Spleen (tissue), 11 donors: ENCODE data around the gene PKD2L2. TPM values are rescaled to one million over a fixed set of nuclear protein-coding genes. Genes with fewer than 3 reads are reported as not detected.
"Not testable (repeated sequence)": the region's sequence is repeated elsewhere in the genome, so short reads cannot be mapped to it uniquely, and the experiment has no call there.

Experiments
- DNase-seq: peaks from one replicate; pipeline ENCODE4 v3.0.0-alpha.2; 2020
- H3K27ac ChIP-seq, 8 donors: fragments of 200-600 bp; sonication (generic) in 7 of 8; 1 replicate in 4 of 8; 2 replicates in 4 of 8; pipeline versions ENCODE4 v1.5.0 to v1.8.0; 2016 to 2021; ENCODE audit warnings: inconsistent platforms in 4 of 8, mild to moderate bottlenecking in 4 of 8, moderate library complexity in 1 of 8
- H3K27me3 ChIP-seq, 7 donors: fragments of 200-600 bp; sonication (generic) in 6 of 7; replicated peaks in 1 of 7; 1 replicate in 4 of 7; 2 replicates in 3 of 7; pipeline versions ENCODE4 v1.5.0 to v1.8.0; 2016 to 2021; ENCODE audit warnings: inconsistent platforms in 3 of 7, mild to moderate bottlenecking in 1 of 7
- H3K36me3 ChIP-seq, 6 donors: fragments of 200-600 bp; sonication (generic) in 5 of 6; 1 replicate in 4 of 6; 2 replicates in 2 of 6; pipeline versions ENCODE4 v1.5.0 to v1.8.0; 2016 to 2021; ENCODE audit warnings: inconsistent platforms in 2 of 6
- H3K4me1 ChIP-seq, 6 donors: fragments of 200-600 bp; sonication (generic) in 5 of 6; 1 replicate in 3 of 6; 2 replicates in 3 of 6; pipeline versions ENCODE4 v1.5.0 to v1.8.0; 2016 to 2021; ENCODE audit warnings: inconsistent platforms in 3 of 6
- H3K4me3 ChIP-seq, 8 donors: fragments of 200-600 bp; sonication (generic) in 7 of 8; 1 replicate in 4 of 8; 2 replicates in 4 of 8; pipeline versions ENCODE4 v1.5.0 to v1.8.0; 2016 to 2021; ENCODE audit warnings: inconsistent platforms in 4 of 8, mild to moderate bottlenecking in 4 of 8, moderate library complexity in 2 of 8
- H3K9me3 ChIP-seq, 8 donors: fragments of 200-600 bp; sonication (generic) in 7 of 8; 1 replicate in 4 of 8; 2 replicates in 4 of 8; pipeline versions ENCODE4 v1.5.0 to v1.8.0; 2016 to 2021; ENCODE audit warnings: inconsistent platforms in 4 of 8
- CTCF ChIP-seq, 11 experiments: fragments of 200-600 bp in 7 of 11; fragments of 450-650 bp in 4 of 11; sonication (generic) in 4 of 11; IDR thresholded peaks in 8 of 11; conservative IDR thresholded peaks in 3 of 11; 1 replicate in 7 of 11; 2 replicates in 4 of 11; pipeline versions ENCODE4 v1.4.0 to v1.8.0; 2016 to 2021; ENCODE audit warnings: antibody characterized with exemption in 11 of 11, inconsistent platforms in 4 of 11, mild to moderate bottlenecking in 1 of 11
- POLR2A ChIP-seq, 3 donors: fragments of 450-650 bp; IDR thresholded peaks; one replicate each; pipeline ENCODE4 v1.5.1; 2017; ENCODE audit warnings: antibody characterized with exemption in 3 of 3, mild to moderate bottlenecking in 1 of 3
- POLR2AphosphoS5 ChIP-seq, 3 donors: sonication (generic); formaldehyde crosslinking; IDR thresholded peaks; one replicate each; pipeline ENCODE4 v1.5.1; 2017; ENCODE audit warnings: antibody characterized with exemption in 3 of 3
- WGBS, 5 donors: extraction: QIAGEN DNeasy Blood & Tissue Kit in 3 of 5; methylation state at CpG; one replicate each; pipeline versions ENCODE4 v1.1.5 to v1.1.7; 2013 to 2018; 5-methylcytosine and 5-hydroxymethylcytosine counted together
- intact Hi-C: fragments of 100-400 bp; cut with DNase I; formaldehyde crosslinking; loops from one replicate; pipeline ENCODE4 v1.15.0; 2023; ENCODE audit warnings: low total_unique reads
- polyA plus RNA-seq, 3 donors: library from polyadenylated mRNA; stranded (reverse); fragments of 200-250 nt; gene quantifications; one replicate each; pipeline ENCODE4 v1.2.1, GENCODE V29; 2013
- total RNA-seq, 7 donors: library from RNA; depleted of rRNA in 3 of 7; stranded (reverse); fragments of >200 nt in 3 of 7; fragmentation: NEBNext Ultra II Directional in 4 of 7; extraction: Animal tissue kit (Norgen Biotek cat#: 25700) in 4 of 7; gene quantifications; one replicate each; pipeline versions ENCODE4 v1.1.0 to v1.2.1, GENCODE V29; 2016 to 2021
- donor health status: healthy with polysubstance abuse.
- donor health status: DM: no; HTN: no; CAD: no; lungs with moderate emphysema.
- donor health status: DM: no; HTN: no; CAD: no.
- donor health status: Bipolar disorder and iron deficiency.
- donor health status: healthy.
- donor health status: DM: no; HTN: no; CAD: no.
- donor health status: DM: yes; HTN: yes; CAD: no.

Gene PKD2L2
- total and polyA plus RNA-seq, 10 donors: 0.09 to 1.8 (median 1.1) TPM; not detected in 7

GRCh38 chr5:137937994-137938750 lies 48.9 kb downstream of the PKD2L2 start:
- Histone ChIP-seq H3K27ac (no peak overlapping the region), H3K4me1 (no peaks in the 10 kb centered on the region), H3K36me3 (peaks cover 7 to 84% (median 58%) of the 10 kb centered on the region in 6 donors), H3K9me3 (no peaks in the 10 kb centered on the region), H3K27me3 (no peaks in the 10 kb centered on the region), H3K4me3 (no peak overlapping the region)
- TF ChIP-seq CTCF (IDR thresholded peaks at IDR 0.05 in 8 of 11, conservative IDR thresholded peaks at IDR 0.05 in 3 of 11): no peak
- TF ChIP-seq POLR2AphosphoS5 (IDR thresholded peaks at IDR 0.05): no peak
- no peak for TF ChIP-seq POLR2A (IDR thresholded peaks at IDR 0.05)
- intact Hi-C loops: no loop called here
- WGBS, 5 donors: 61 to 81% (median 74%) methylated on average over 1 of the region's 1 CpG
- DNase-seq: no peak

GRCh38 chr5:137938751-137939143 lies 49.5 kb downstream of the PKD2L2 start:
- Histone ChIP-seq H3K4me3 (no peak overlapping the region), H3K27ac (no peak overlapping the region), H3K27me3 (no peaks in the 10 kb centered on the region), H3K9me3 (no peaks in the 10 kb centered on the region), H3K36me3 (peaks cover 7 to 90% (median 63%) of the 10 kb centered on the region in 6 donors), H3K4me1 (no peaks in the 10 kb centered on the region)
- TF ChIP-seq POLR2AphosphoS5 (IDR thresholded peaks at IDR 0.05): no peak
- TF ChIP-seq CTCF (IDR thresholded peaks at IDR 0.05 in 8 of 11, conservative IDR thresholded peaks at IDR 0.05 in 3 of 11): no peak
- TF ChIP-seq POLR2A (IDR thresholded peaks at IDR 0.05): no peak
- WGBS, 5 donors: 77 to 91% (median 88%) methylated on average over 1 of the region's 1 CpG
- intact Hi-C loops: no loop called here
- DNase-seq: no peak

DNA sequence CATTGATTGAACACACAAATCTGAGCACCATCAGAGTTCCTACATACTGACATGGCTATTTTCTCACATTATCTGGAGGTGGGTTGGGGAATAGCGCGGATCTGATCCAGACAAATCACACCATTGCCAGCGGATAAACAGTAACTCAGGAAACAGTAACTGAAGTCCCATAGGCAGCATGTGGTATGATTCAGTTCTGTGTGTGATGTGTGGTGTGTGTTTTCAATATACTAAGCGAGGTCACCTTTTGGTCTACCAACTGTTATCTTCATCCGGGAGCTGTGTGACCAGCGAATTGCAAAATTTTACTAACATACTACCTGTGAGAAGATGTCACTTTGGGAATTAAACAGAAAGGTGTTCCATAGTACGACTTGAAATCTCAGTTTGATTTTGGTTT lies 50.1 kb downstream of the PKD2L2 start:
- Histone ChIP-seq H3K4me3 (no peak overlapping the region), H3K27me3 (no peaks in the 10 kb centered on the region), H3K36me3 (peaks cover 8 to 95% (median 69%) of the 10 kb centered on the region in 6 donors), H3K27ac (no peak overlapping the region), H3K4me1 (no peaks in the 10 kb centered on the region), H3K9me3 (peaks cover 0 to 2% (median 0%) of the 10 kb centered on the region in 8 donors)
- no peak for TF ChIP-seq POLR2A (IDR thresholded peaks at IDR 0.05)
- no peak for TF ChIP-seq CTCF (IDR thresholded peaks at IDR 0.05 in 8 of 11, conservative IDR thresholded peaks at IDR 0.05 in 3 of 11)
- no peak for TF ChIP-seq POLR2AphosphoS5 (IDR thresholded peaks at IDR 0.05)
- intact Hi-C loops: no loop called here
- no peak for DNase-seq
- WGBS, 5 donors: 73 to 88% (median 79%) methylated on average over 7 of the region's 7 CpGs

GRCh38 chr5:137944280-137944679 lies 55.0 kb downstream of the PKD2L2 start:
- H3K9me3 ChIP-seq, H3K4me3 ChIP-seq, DNase-seq, H3K4me1 ChIP-seq, H3K27me3 ChIP-seq, intact Hi-C loops, H3K27ac ChIP-seq: not testable (repeated sequence)
- peaks cover 16 to 100% (median 99%) of the 10 kb centered on the region in 6 donors for H3K36me3 ChIP-seq
- 97 to 99% (median 98%) methylated on average over 4 of the region's 4 CpGs for WGBS, 5 donors
